Gastrocnemius medialis (tissue), 4 donors: ENCODE data around the gene RNF224.

Source experiments
- CTCF ChIP-seq, 5 experiments: fragments of 450-650 bp in 3 of 5; fragments of 200-600 bp in 2 of 5; sonication (generic) in 2 of 5; IDR thresholded peaks in 4 of 5; conservative IDR thresholded peaks in 1 of 5; 1 replicate in 4 of 5; 2 replicates in 1 of 5; pipeline ENCODE4 v1.5.1; 2016 to 2019; ENCODE audit warnings: antibody characterized with exemption in 5 of 5, mild to moderate bottlenecking in 3 of 5, moderate library complexity in 3 of 5
- POLR2A ChIP-seq, 2 donors: fragments of 450-650 bp; IDR thresholded peaks; one replicate each; pipeline ENCODE4 v1.6.1; 2017; ENCODE audit warnings: antibody characterized with exemption in 2 of 2, mild to moderate bottlenecking in 2 of 2, moderate library complexity in 2 of 2

DNA sequence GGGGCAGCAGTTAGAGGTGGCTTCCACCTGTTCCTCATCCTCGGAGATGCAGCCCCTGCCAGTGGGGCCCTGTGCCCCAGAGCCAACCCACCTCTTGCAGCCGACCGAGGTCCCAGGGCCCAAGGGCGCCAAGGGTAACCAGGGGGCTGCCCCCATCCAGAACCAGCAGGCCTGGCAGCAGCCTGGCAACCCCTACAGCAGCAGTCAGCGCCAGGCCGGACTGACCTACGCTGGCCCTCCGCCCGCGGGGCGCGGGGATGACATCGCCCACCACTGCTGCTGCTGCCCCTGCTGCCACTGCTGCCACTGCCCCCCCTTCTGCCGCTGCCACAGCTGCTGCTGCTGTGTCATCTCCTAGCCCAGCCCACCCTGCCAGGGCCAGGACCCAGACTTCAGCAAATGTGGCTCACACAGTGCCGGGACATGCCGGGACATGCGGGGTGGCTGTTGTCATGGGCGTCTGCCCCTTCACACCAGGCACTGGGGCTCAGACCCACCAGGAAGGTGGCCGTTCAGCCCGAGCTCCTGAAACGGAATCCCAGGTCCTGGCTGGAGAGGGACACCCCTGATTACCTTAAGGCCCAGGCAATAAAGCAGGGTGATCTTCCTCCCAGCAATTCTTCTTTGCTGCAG lies 1.5 kb upstream of the RNF224 start:
- no peak for TF ChIP-seq POLR2A (IDR thresholded peaks at IDR 0.05)
- no peak for TF ChIP-seq CTCF (IDR thresholded peaks at IDR 0.05 in 4 of 5, conservative IDR thresholded peaks at IDR 0.05 in 1 of 5)
